Activated naive CD8-positive, alpha-beta T cell treated with anti-CD3 and anti-CD28 coated beads, Interleukin-2, amount 50 U/mL, for 16 hours (primary cell): ENCODE data around the gene MCCC2.
"Not testable (repeated sequence)": the region's sequence is repeated elsewhere in the genome, so short reads cannot be mapped to it uniquely, and the experiment has no call there.

Source experiments
- DNase-seq: peaks from one replicate; pipeline ENCODE4 v3.0.0-alpha.2; 2020; ENCODE audit warnings: low read depth, low spot score

Gene MCCC2

GRCh38 chr5:71597001-71597400 lies 9.9 kb downstream of the MCCC2 start:
- no peak for DNase-seq

GRCh38 chr5:71600783-71601182 lies 13.6 kb downstream of the MCCC2 start:
- DNase-seq, result no peak

GRCh38 chr5:71601222-71602026 lies 14.3 kb downstream of the MCCC2 start:
- DNase-seq, result peak; percentile 47

- DNase-seq, result not testable (repeated sequence)
Observed at GRCh38 chr5:71609916-71610315, 22.8 kb downstream of the MCCC2 start.

- no peak for DNase-seq
Observed at GRCh38 chr5:71615809-71616208, 28.7 kb downstream of the MCCC2 start.

GRCh38 chr5:71620630-71621029 lies 33.5 kb downstream of the MCCC2 start:
- no peak for DNase-seq

- no peak for DNase-seq
Observed at GRCh38 chr5:71621268-71621667, 34.1 kb downstream of the MCCC2 start.

GRCh38 chr5:71621741-71622140 lies 34.6 kb downstream of the MCCC2 start:
- no peak for DNase-seq

- DNase-seq, result no peak
Observed at GRCh38 chr5:71623221-71623794, 36.2 kb downstream of the MCCC2 start.

- no peak for DNase-seq
Observed at GRCh38 chr5:71629950-71630349, 42.8 kb downstream of the MCCC2 start.

- DNase-seq, result no peak
Observed at GRCh38 chr5:71631070-71631469, 43.9 kb downstream of the MCCC2 start.

GRCh38 chr5:71632168-71632567 lies 45.0 kb downstream of the MCCC2 start:
- DNase-seq, result no peak

GRCh38 chr5:71633255-71634155 lies 46.4 kb downstream of the MCCC2 start:
- no peak for DNase-seq

GRCh38 chr5:71637133-71637532 lies 50.0 kb downstream of the MCCC2 start:
- no peak for DNase-seq

GRCh38 chr5:71640408-71640807 lies 53.3 kb downstream of the MCCC2 start:
- DNase-seq, result no peak

GRCh38 chr5:71645030-71645429 lies 57.9 kb downstream of the MCCC2 start:
- no peak for DNase-seq

- not testable (repeated sequence) for DNase-seq
Observed at GRCh38 chr5:71650940-71651339, 63.8 kb downstream of the MCCC2 start.

- DNase-seq, result peak; percentile 31
Observed at GRCh38 chr5:71651579-71651978, 64.4 kb downstream of the MCCC2 start.

- DNase-seq, result no peak
Observed at GRCh38 chr5:71652349-71652748, 65.2 kb downstream of the MCCC2 start.

- no peak for DNase-seq
Observed at GRCh38 chr5:71652803-71653543, 65.8 kb downstream of the MCCC2 start.

- DNase-seq, result no peak
Observed at GRCh38 chr5:71658916-71659662, 71.9 kb downstream of the MCCC2 start.
